Mesenchymal stem cell (in vitro differentiated cells and primary cell): Measurements from ENCODE around the gene IFITM10.

Experiments
- DNase-seq: peaks from one replicate; pipeline ENCODE4 v3.0.0-alpha.2; 2013
- H2AFZ ChIP-seq: one replicate; pipeline ENCODE4 v1.6.1; 2013; ENCODE audit warnings: low read depth, mild to moderate bottlenecking, control low read depth, inconsistent platforms, low read length, moderate library complexity
- H2AK5ac ChIP-seq: 2 replicates; pipeline ENCODE4 v1.6.1; 2013; ENCODE audit warnings: low read length, moderate library complexity, mild to moderate bottlenecking, inconsistent platforms; ENCODE audit not compliant: severe bottlenecking
- H2BK120ac ChIP-seq: one replicate; pipeline ENCODE4 v1.6.1; 2013; ENCODE audit warnings: low read depth, mild to moderate bottlenecking, inconsistent platforms, low read length, moderate library complexity
- H2BK12ac ChIP-seq, 2 experiments: one replicate each; pipeline ENCODE4 v1.6.1; 2013; ENCODE audit warnings: inconsistent platforms in 2 of 2, low read length in 2 of 2, mild to moderate bottlenecking in 2 of 2, moderate library complexity in 2 of 2, control low read depth in 1 of 2
- H2BK15ac ChIP-seq: one replicate; pipeline ENCODE4 v1.6.1; 2013; ENCODE audit warnings: mild to moderate bottlenecking, low read depth, inconsistent platforms; ENCODE audit not compliant: poor library complexity, severe bottlenecking
- H2BK5ac ChIP-seq: 2 replicates; pipeline ENCODE4 v1.6.1; 2013; ENCODE audit warnings: low read depth, mild to moderate bottlenecking, low read length, control low read depth, inconsistent platforms; ENCODE audit not compliant: poor library complexity, severe bottlenecking
- H3K14ac ChIP-seq, 2 experiments: one replicate each; pipeline ENCODE4 v1.6.1; 2013; ENCODE audit warnings: inconsistent platforms in 2 of 2, low read length in 2 of 2, control low read depth in 1 of 2, mild to moderate bottlenecking in 1 of 2, moderate library complexity in 1 of 2
- H3K18ac ChIP-seq, 2 experiments: one replicate each; pipeline ENCODE4 v1.6.1; 2013; ENCODE audit warnings: inconsistent platforms in 2 of 2, low read length in 2 of 2, control low read depth in 1 of 2, low read depth in 1 of 2, mild to moderate bottlenecking in 1 of 2
- H3K23ac ChIP-seq, 2 experiments: one replicate each; pipeline ENCODE4 v1.6.1; 2013; ENCODE audit warnings: inconsistent platforms in 2 of 2, low read length in 2 of 2, mild to moderate bottlenecking in 2 of 2, moderate library complexity in 2 of 2, control low read depth in 1 of 2
- H3K27ac ChIP-seq: 2 replicates; pipeline ENCODE4 v1.5.1; 2013; ENCODE audit warnings: mild to moderate bottlenecking, moderate library complexity, low read length, control low read depth, inconsistent platforms; ENCODE audit not compliant: poor library complexity, severe bottlenecking
- H3K27me3 ChIP-seq, 2 experiments: 2 replicates each; pipeline versions ENCODE4 v1.6.1 to v1.7.0; 2013; ENCODE audit warnings: low read length in 2 of 2, mild to moderate bottlenecking in 2 of 2, moderate library complexity in 2 of 2, control low read depth in 1 of 2, inconsistent platforms in 1 of 2; ENCODE audit not compliant: control insufficient read depth in 1 of 2, insufficient read depth in 1 of 2
- H3K36me3 ChIP-seq, 2 experiments: 2 replicates each; pipeline versions ENCODE4 v1.6.1 to v1.7.0; 2013; ENCODE audit warnings: low read length in 2 of 2, control low read depth in 1 of 2, inconsistent platforms in 1 of 2, low read depth in 1 of 2, mild to moderate bottlenecking in 1 of 2; ENCODE audit not compliant: insufficient read depth in 2 of 2, control insufficient read depth in 1 of 2
- H3K4ac ChIP-seq, 2 experiments: one replicate each; pipeline ENCODE4 v1.6.1; 2013; ENCODE audit warnings: inconsistent platforms in 2 of 2, low read length in 2 of 2, mild to moderate bottlenecking in 2 of 2, moderate library complexity in 2 of 2, control low read depth in 1 of 2, low read depth in 1 of 2
- H3K4me1 ChIP-seq: 2 replicates; pipeline ENCODE4 v1.6.1; 2013; ENCODE audit warnings: low read depth, low read length, control low read depth; ENCODE audit not compliant: control insufficient read depth, insufficient read depth
- H3K4me2 ChIP-seq: 2 replicates; pipeline ENCODE4 v1.6.1; 2013; ENCODE audit warnings: low read length, mild to moderate bottlenecking, inconsistent platforms; ENCODE audit not compliant: poor library complexity, severe bottlenecking
- H3K4me3 ChIP-seq, 2 experiments: 2 replicates each; pipeline versions ENCODE4 v1.5.1 to v1.7.0; 2013; ENCODE audit warnings: low read length in 2 of 2, mild to moderate bottlenecking in 2 of 2, control low read depth in 1 of 2, low read depth in 1 of 2; ENCODE audit not compliant: insufficient read depth in 1 of 2
- H3K79me1 ChIP-seq: replicated peaks from 2 replicates; pipeline ENCODE4 v1.6.1; 2013; ENCODE audit warnings: mild to moderate bottlenecking, control low read depth, low read length, inconsistent platforms; ENCODE audit not compliant: poor library complexity, severe bottlenecking
- H3K9ac ChIP-seq: 2 replicates; pipeline ENCODE4 v1.7.0; 2013; ENCODE audit warnings: mild to moderate bottlenecking, low read length, moderate library complexity
- H3K9me3 ChIP-seq: 2 replicates; pipeline ENCODE4 v1.7.0; 2013; ENCODE audit warnings: mild to moderate bottlenecking, low read length; ENCODE audit not compliant: control insufficient read depth
- H4K8ac ChIP-seq: one replicate; pipeline ENCODE4 v1.6.1; 2013; ENCODE audit warnings: inconsistent platforms, mild to moderate bottlenecking, low read length, moderate library complexity
- H4K91ac ChIP-seq: one replicate; pipeline ENCODE4 v1.6.1; 2013; ENCODE audit warnings: mild to moderate bottlenecking, low read length, inconsistent platforms
- WGBS: methylation state at CpG from one replicate; pipeline ENCODE4 v1.1.7; 2013; ENCODE audit warnings: mixed read lengths; 5-methylcytosine and 5-hydroxymethylcytosine counted together

The IFITM10 gene

DNA sequence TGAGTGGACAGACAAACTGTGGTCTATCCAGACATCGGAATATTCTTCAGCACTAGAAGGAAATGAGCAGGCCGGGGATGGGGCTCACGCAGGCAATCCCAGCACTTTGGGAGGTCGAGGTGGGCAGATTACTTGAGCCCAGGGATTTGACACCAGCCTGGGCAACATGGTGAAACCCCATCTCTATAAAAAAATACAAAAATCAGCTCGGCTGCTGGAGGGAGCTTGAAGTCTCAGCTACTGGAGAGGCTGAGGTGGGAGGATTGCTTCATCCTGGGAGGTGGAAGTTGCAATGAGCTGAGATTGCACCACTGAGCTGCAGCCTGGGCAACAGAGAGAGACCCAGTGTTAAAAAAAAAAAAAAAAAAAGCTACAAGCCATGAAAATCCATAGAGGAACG is 21.3 kb upstream of the IFITM10 start:
- peak overlapping the region; percentile 59 to 96 for H2BK12ac ChIP-seq
- no peaks in the 10 kb centered on the region for H3K27me3 ChIP-seq

DNA sequence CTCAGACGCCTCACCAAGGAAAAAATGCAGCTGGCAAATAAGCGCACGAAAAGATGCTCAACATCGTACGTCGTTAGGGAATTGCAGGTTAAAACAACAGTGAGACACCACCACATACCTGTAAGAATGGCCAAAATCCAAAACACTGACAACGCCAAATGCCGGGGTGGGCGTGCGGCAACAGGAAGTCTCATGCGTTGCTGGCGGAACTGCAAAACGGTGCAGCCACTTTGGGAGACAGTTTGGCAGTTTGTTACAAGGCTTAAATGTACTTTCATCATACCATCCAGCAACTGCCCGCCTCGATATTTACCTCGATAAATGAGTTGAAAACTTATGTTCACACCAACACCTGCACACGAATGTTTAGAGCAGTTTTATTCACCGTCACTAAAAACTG is 20.9 kb upstream of the IFITM10 start:
- Histone ChIP-seq H4K91ac (peak overlapping the region; percentile 84), H2BK120ac (peak overlapping the region; percentile 88), H2BK15ac (no peak overlapping the region), H2AFZ (no peak overlapping the region), H3K9me3 (no peaks in the 10 kb centered on the region), H2BK12ac (peak overlapping the region; percentile 59 to 96), H3K4me3 (no peak overlapping the region), H3K18ac (peak overlapping the region; percentile 73 to 85), H3K27me3 (no peaks in the 10 kb centered on the region), H3K36me3 (no peaks in the 10 kb centered on the region), H3K79me1 (no peaks in the 10 kb centered on the region), H3K27ac (peak overlapping the region; percentile 92), H3K14ac (peak overlapping the region in 1 of 2 experiments; percentile 61), H2BK5ac (no peak overlapping the region), H3K4ac (peak overlapping the region; percentile 62 to 78), H3K4me1 (peaks cover 30% of the 10 kb centered on the region), H4K8ac (peak overlapping the region; percentile 59), H2AK5ac (peak overlapping the region; percentile 14), H3K9ac (peak overlapping the region; percentile 5), H3K23ac (no peak overlapping the region), H3K4me2 (no peak overlapping the region)
- 95% methylated on average over 18 of the region's 18 CpGs for WGBS
- DNase-seq: no peak

More for the DNA sequence above, 21.3 kb upstream of the IFITM10 start:
- Histone ChIP-seq H3K4me2 (no peak overlapping the region), H3K18ac (peak overlapping the region; percentile 73 to 85), H4K8ac (peak overlapping the region; percentile 75), H3K79me1 (no peaks in the 10 kb centered on the region), H2BK5ac (no peak overlapping the region), H4K91ac (peak overlapping the region; percentile 84), H2AK5ac (peak overlapping the region; percentile 14), H3K9ac (peak overlapping the region; percentile 70), H3K23ac (no peak overlapping the region), H3K4ac (peak overlapping the region in 1 of 2 experiments; percentile 78), H3K4me1 (peaks cover 30% of the 10 kb centered on the region), H2AFZ (no peak overlapping the region), H3K27ac (peak overlapping the region; percentile 92), H3K9me3 (no peaks in the 10 kb centered on the region), H2BK15ac (no peak overlapping the region), H2BK120ac (peak overlapping the region; percentile 88), H3K4me3 (peak overlapping the region in 1 of 2 experiments; percentile 12), H3K14ac (no peak overlapping the region), H3K36me3 (no peaks in the 10 kb centered on the region)
- WGBS: 76% methylated on average over 3 of the region's 6 CpGs
- peak; percentile 89 for DNase-seq

DNA sequence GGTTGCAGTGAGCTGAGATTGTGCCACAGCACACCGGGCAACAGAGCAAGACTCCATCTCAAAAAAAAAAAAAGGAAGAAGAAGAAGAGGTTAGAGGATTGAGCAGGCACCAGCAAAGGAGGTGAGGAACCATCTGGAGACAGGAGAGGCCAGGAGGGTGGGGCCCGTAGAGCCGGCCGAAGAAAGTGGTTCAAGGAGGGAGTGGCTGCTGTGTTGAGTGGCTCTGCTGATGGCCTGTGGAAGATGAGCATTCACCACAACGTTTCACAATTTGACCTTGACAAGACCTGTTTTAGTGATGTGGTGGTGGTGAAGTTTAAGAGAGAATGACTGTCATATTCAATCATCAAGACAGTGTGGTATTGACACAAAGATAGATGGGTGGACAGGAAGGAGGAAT is 20.1 kb upstream of the IFITM10 start:
- no peak overlapping the region for H2BK120ac ChIP-seq
- no peaks in the 10 kb centered on the region for H3K36me3 ChIP-seq
- peak overlapping the region; percentile 59 to 69 for H2BK12ac ChIP-seq
- no peak overlapping the region for H2BK15ac ChIP-seq
- no peak overlapping the region for H2BK5ac ChIP-seq
- H3K79me1 ChIP-seq: no peaks in the 10 kb centered on the region
- no peaks in the 10 kb centered on the region for H3K27me3 ChIP-seq
- H4K8ac ChIP-seq: no peak overlapping the region
- H3K14ac ChIP-seq: no peak overlapping the region
- peaks cover 30% of the 10 kb centered on the region for H3K4me1 ChIP-seq
- no peak overlapping the region for H3K4me2 ChIP-seq
- no peaks in the 10 kb centered on the region for H3K9me3 ChIP-seq
- H3K4me3 ChIP-seq: no peak overlapping the region
- H3K9ac ChIP-seq: no peak overlapping the region
- H2AK5ac ChIP-seq: no peak overlapping the region
- H3K23ac ChIP-seq: no peak overlapping the region
- no peak overlapping the region for H3K4ac ChIP-seq
- H4K91ac ChIP-seq: no peak overlapping the region
- 75% methylated on average over 5 of the region's 5 CpGs for WGBS
- peak overlapping the region in 1 of 2 experiments; percentile 61 for H3K18ac ChIP-seq
- H3K27ac ChIP-seq: no peak overlapping the region
- DNase-seq: peak; percentile 35
- no peak overlapping the region for H2AFZ ChIP-seq

DNA sequence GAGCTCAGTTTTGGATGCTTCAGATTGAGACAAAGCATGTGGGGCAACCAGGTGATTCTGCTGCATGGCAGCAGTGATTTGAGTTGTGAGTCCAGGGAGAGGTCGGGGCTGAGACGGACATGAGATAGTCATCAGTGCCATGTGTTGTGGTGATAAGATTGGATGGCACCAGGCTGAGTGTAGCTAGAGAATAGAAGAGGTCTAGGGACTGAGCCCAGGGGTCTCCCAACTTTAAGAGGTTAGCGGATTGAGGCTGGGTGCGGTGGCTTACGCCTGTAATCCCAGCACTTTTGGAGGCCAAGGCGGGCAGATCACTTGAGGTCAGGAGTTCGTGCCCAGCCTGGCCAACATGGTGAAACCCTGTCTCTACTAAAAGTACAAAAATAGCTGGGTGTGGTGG is 19.7 kb upstream of the IFITM10 start:
- no peak overlapping the region for H3K9ac ChIP-seq
- no peak overlapping the region for H3K23ac ChIP-seq
- no peak overlapping the region for H3K4me3 ChIP-seq
- H2BK15ac ChIP-seq: no peak overlapping the region
- H3K4me1 ChIP-seq: peaks cover 30% of the 10 kb centered on the region
- no peaks in the 10 kb centered on the region for H3K27me3 ChIP-seq
- no peak overlapping the region for H2BK5ac ChIP-seq
- no peaks in the 10 kb centered on the region for H3K36me3 ChIP-seq
- no peak for DNase-seq
- H3K27ac ChIP-seq: no peak overlapping the region
- H3K79me1 ChIP-seq: no peaks in the 10 kb centered on the region
- WGBS: 98% methylated on average over 7 of the region's 7 CpGs
- H3K9me3 ChIP-seq: no peaks in the 10 kb centered on the region
- H2AFZ ChIP-seq: no peak overlapping the region
- no peak overlapping the region for H4K8ac ChIP-seq
- no peak overlapping the region for H3K14ac ChIP-seq
- peak overlapping the region; percentile 1 for H2AK5ac ChIP-seq
- H3K18ac ChIP-seq: peak overlapping the region; percentile 2 to 37
- no peak overlapping the region for H4K91ac ChIP-seq
- no peak overlapping the region for H3K4me2 ChIP-seq
- H2BK120ac ChIP-seq: no peak overlapping the region
- peak overlapping the region; percentile 15 to 33 for H2BK12ac ChIP-seq
- H3K4ac ChIP-seq: peak overlapping the region in 1 of 2 experiments; percentile 40
